ENCODE measurements around the gene DIP2B. TPM values are rescaled to one million over a fixed set of nuclear protein-coding genes. Genes with fewer than 3 reads are reported as not detected.

The DIP2B gene
- polyA plus RNA-seq, 1 donor from 2014 or later: 44.0 TPM

GRCh38 chr12:50614167-50614759 lies 109.5 kb downstream of the DIP2B start:
- H3K9ac ChIP-seq (ENCODE audit: low read length): no peak overlapping the region
- H3F3A ChIP-seq (ENCODE audit: insufficient read depth, low read length, poor library complexity, severe bottlenecking): no peaks in the 10 kb centered on the region
- no peak overlapping the region for H3K4me3 ChIP-seq (ENCODE audit: low read length)
- no peaks in the 10 kb centered on the region for H3K36me3 ChIP-seq (ENCODE audit: insufficient read depth, low read length)
- TF ChIP-seq SMC3 (conservative IDR thresholded peaks at IDR 0.05; ENCODE audit: poor library complexity): no peak
- TF ChIP-seq TAF1 (IDR thresholded peaks at IDR 0.05; ENCODE audit: low read depth): no peak
- no peak for TF ChIP-seq EP300 (conservative IDR thresholded peaks at IDR 0.05; ENCODE audit: poor library complexity, severe bottlenecking)
- TF ChIP-seq RAD21 (conservative IDR thresholded peaks at IDR 0.05): no peak
- no peak for TF ChIP-seq REST (IDR thresholded peaks at IDR 0.05; ENCODE audit: borderline replicate concordance)
- no peak for TF ChIP-seq POLR2AphosphoS5 (IDR thresholded peaks at IDR 0.05)
- TF ChIP-seq MXI1 (conservative IDR thresholded peaks at IDR 0.05; ENCODE audit: poor library complexity, severe bottlenecking): no peak
- no peak for TF ChIP-seq CTCF (IDR thresholded peaks at IDR 0.05; ENCODE audit: poor library complexity, severe bottlenecking)
- no peak for TF ChIP-seq EZH2 (IDR thresholded peaks at IDR 0.05; ENCODE audit: borderline replicate concordance, insufficient read depth, low read length, poor library complexity, severe bottlenecking)
- no peaks in the 10 kb centered on the region for H4K20me1 ChIP-seq (ENCODE audit: insufficient read depth)
- no peak overlapping the region for H3K4me2 ChIP-seq (ENCODE audit: low read length)
- no peaks in the 10 kb centered on the region for H3K9me3 ChIP-seq (ENCODE audit: low read length)
- peaks cover 3% of the 10 kb centered on the region for H3K79me2 ChIP-seq (replicated peaks; ENCODE audit: insufficient read depth, low read length)
- no peaks in the 10 kb centered on the region for H3K27me3 ChIP-seq (ENCODE audit: insufficient read depth, low read depth, low read length)
- no peak overlapping the region for H3K27ac ChIP-seq (ENCODE audit: low read length)
- H2AFZ ChIP-seq (ENCODE audit: low read depth, low read length): no peak overlapping the region
- H3K9me2 ChIP-seq (ENCODE audit: insufficient read depth, low read length): no peaks in the 10 kb centered on the region

- Histone ChIP-seq H3K9me3 (ENCODE audit: low read length) (no peaks in the 10 kb centered on the region), H4K20me1 (ENCODE audit: insufficient read depth) (no peaks in the 10 kb centered on the region), H3K4me3 (ENCODE audit: low read length) (no peak overlapping the region), H3K9me2 (ENCODE audit: insufficient read depth, low read length) (no peaks in the 10 kb centered on the region), H3K9ac (ENCODE audit: low read length) (no peak overlapping the region), H3K4me2 (ENCODE audit: low read length) (no peak overlapping the region), H3K36me3 (ENCODE audit: insufficient read depth, low read length) (no peaks in the 10 kb centered on the region), H3K27ac (ENCODE audit: low read length) (no peak overlapping the region), H3K79me2 (replicated peaks; ENCODE audit: insufficient read depth, low read length) (no peaks in the 10 kb centered on the region), H3F3A (ENCODE audit: insufficient read depth, low read length, poor library complexity, severe bottlenecking) (no peaks in the 10 kb centered on the region), H3K27me3 (ENCODE audit: insufficient read depth, low read depth, low read length) (no peaks in the 10 kb centered on the region), H2AFZ (ENCODE audit: low read depth, low read length) (no peak overlapping the region)
- TF ChIP-seq EZH2 (IDR thresholded peaks at IDR 0.05; ENCODE audit: borderline replicate concordance, insufficient read depth, low read length, poor library complexity, severe bottlenecking): no peak
- TF ChIP-seq POLR2AphosphoS5 (IDR thresholded peaks at IDR 0.05): no peak
- TF ChIP-seq REST (IDR thresholded peaks at IDR 0.05; ENCODE audit: borderline replicate concordance): no peak
- no peak for TF ChIP-seq CTCF (IDR thresholded peaks at IDR 0.05; ENCODE audit: poor library complexity, severe bottlenecking)
- no peak for TF ChIP-seq TAF1 (IDR thresholded peaks at IDR 0.05; ENCODE audit: low read depth)
- TF ChIP-seq MXI1 (conservative IDR thresholded peaks at IDR 0.05; ENCODE audit: poor library complexity, severe bottlenecking): no peak
- no peak for TF ChIP-seq RAD21 (conservative IDR thresholded peaks at IDR 0.05)
- TF ChIP-seq SMC3 (conservative IDR thresholded peaks at IDR 0.05; ENCODE audit: poor library complexity): no peak
Observed at GRCh38 chr12:50615145-50615906, 110.5 kb downstream of the DIP2B start.

All from neural cell (in vitro differentiated cells).